ENCODE results near the gene GALNT17. TPM values are rescaled to one million over a fixed set of nuclear protein-coding genes. Genes with fewer than 3 reads are reported as not detected.

The GALNT17 gene
- total and polyA plus RNA-seq, 2 experiments from 2014 or later, result 11.1 to 65.6 TPM

- TF ChIP-seq CTCF (conservative IDR thresholded peaks at IDR 0.05; ENCODE audit: low read depth in 2 of 2), result no peak
These were observed 589.8 kb downstream of the GALNT17 start (continued) for GRCh38 chr7:71721742-71722141.

GRCh38 chr7:71723859-71724258 is 591.9 kb downstream of the GALNT17 start:
- no peaks in the 10 kb centered on the region for H3K36me3 ChIP-seq (ENCODE audit: insufficient read depth)
- no peak for TF ChIP-seq EZH2 (IDR thresholded peaks at IDR 0.05; ENCODE audit: low read depth, unreplicated experiment)
- no peak for TF ChIP-seq EZH2phosphoT487 (IDR thresholded peaks at IDR 0.05; ENCODE audit: unreplicated experiment)
- no peak for TF ChIP-seq POLR2AphosphoS5 (IDR thresholded peaks at IDR 0.05; ENCODE audit: low read depth)
- no peak for TF ChIP-seq STAT1 (IDR thresholded peaks at IDR 0.05; ENCODE audit: unreplicated experiment)
- TF ChIP-seq ETS1 (IDR thresholded peaks at IDR 0.05), result no peak
- TF ChIP-seq NANOG (IDR thresholded peaks at IDR 0.05; ENCODE audit: borderline replicate concordance), result no peak
- TF ChIP-seq ZNF331 (CRISPR knock-in tag; IDR thresholded peaks at IDR 0.05; ENCODE audit: low read depth), result no peak
- TF ChIP-seq CREB1 (CRISPR knock-in tag; IDR thresholded peaks at IDR 0.05; ENCODE audit: low read depth), result no peak
- TF ChIP-seq JUNB (IDR thresholded peaks at IDR 0.05; ENCODE audit: unreplicated experiment), result no peak
- no peak overlapping the region for H3K27ac ChIP-seq (ENCODE audit: low read depth)
- H3K4me3 Mint-ChIP-seq, result no peak overlapping the region
- peaks cover 2% of the 10 kb centered on the region for H3K27me3 Mint-ChIP-seq (ENCODE audit: insufficient read depth, low read depth, poor library complexity)
- no peaks in the 10 kb centered on the region for H3F3A ChIP-seq (replicated peaks; ENCODE audit: low read depth)
- no peak overlapping the region for H3K4me3 ChIP-seq
- H3K27ac Mint-ChIP-seq, result no peak overlapping the region
- H3K4me1 ChIP-seq (ENCODE audit: insufficient read depth), result no peaks in the 10 kb centered on the region
- peaks cover 12% of the 10 kb centered on the region for H3K36me3 Mint-ChIP-seq (ENCODE audit: low read depth)
- no peaks in the 10 kb centered on the region for H3K27me3 ChIP-seq (ENCODE audit: insufficient read depth)
- H3K9me2 ChIP-seq (ENCODE audit: insufficient read depth), result no peaks in the 10 kb centered on the region
- H4K20me1 ChIP-seq (replicated peaks; ENCODE audit: insufficient read depth), result no peaks in the 10 kb centered on the region
- no peaks in the 10 kb centered on the region for H3K79me2 ChIP-seq (replicated peaks; ENCODE audit: insufficient read depth)
- H3K9me3 Mint-ChIP-seq, result peaks cover 23% of the 10 kb centered on the region
- H3K4me2 ChIP-seq, result no peak overlapping the region
- H2AFZ ChIP-seq, result no peak overlapping the region
- no peak for DNase-seq (ENCODE audit: low spot score)
- no peak for ATAC-seq
- H3K4me1 Mint-ChIP-seq, result no peaks in the 10 kb centered on the region

GRCh38 chr7:71727347-71727746 is 595.4 kb downstream of the GALNT17 start:
- Histone ChIP-seq H3K27me3 (ENCODE audit: insufficient read depth) (no peaks in the 10 kb centered on the region), H3K27ac (ENCODE audit: low read depth) (no peak overlapping the region), H4K20me1 (replicated peaks; ENCODE audit: insufficient read depth) (no peaks in the 10 kb centered on the region), H3K36me3 (ENCODE audit: insufficient read depth) (no peaks in the 10 kb centered on the region), H3K4me3 (no peak overlapping the region), H3K4me2 (no peak overlapping the region), H3F3A (replicated peaks; ENCODE audit: low read depth) (no peaks in the 10 kb centered on the region), H3K9me2 (ENCODE audit: insufficient read depth) (no peaks in the 10 kb centered on the region), H2AFZ (no peak overlapping the region), H3K4me1 (ENCODE audit: insufficient read depth) (peaks cover 2% of the 10 kb centered on the region; the same call in 1 of the 2 replicates), H3K79me2 (replicated peaks; ENCODE audit: insufficient read depth) (no peaks in the 10 kb centered on the region)
- Mint-ChIP-seq H3K27me3 (ENCODE audit: insufficient read depth, low read depth, poor library complexity) (peaks cover 2% of the 10 kb centered on the region), H3K27ac (no peak overlapping the region), H3K4me1 (peaks cover 2% of the 10 kb centered on the region; the same call in 2 of the 3 replicates), H3K36me3 (ENCODE audit: low read depth) (peaks cover 14% of the 10 kb centered on the region), H3K9me3 (peaks cover 23% of the 10 kb centered on the region), H3K4me3 (no peak overlapping the region)
- DNase-seq (ENCODE audit: low spot score) (no peak), ATAC-seq (no peak)
- TF ChIP-seq POLR2AphosphoS5 (IDR thresholded peaks at IDR 0.05; ENCODE audit: low read depth), result no peak
- no peak for TF ChIP-seq EZH2 (IDR thresholded peaks at IDR 0.05; ENCODE audit: low read depth, unreplicated experiment)
- TF ChIP-seq CTCF (conservative IDR thresholded peaks at IDR 0.05; ENCODE audit: low read depth in 2 of 2), result no peak

Data from GM23338 (cell line).